HuH-7 (cell line): Measurements from ENCODE around the gene LRP11.
"Not testable (repeated sequence)": the region's sequence is repeated elsewhere in the genome, so short reads cannot be mapped to it uniquely, and the experiment has no call there.

Source experiments
- DNase-seq: peaks from one replicate; pipeline ENCODE4 v3.0.0; 2011; ENCODE audit warnings: low spot score

LRP11 gene

GRCh38 chr6:149848343-149848742, 15.8 kb downstream of the LRP11 start:
- DNase-seq = not testable (repeated sequence)

- DNase-seq = no peak
Observed at GRCh38 chr6:149847939-149848267, 16.3 kb downstream of the LRP11 start.

DNA sequence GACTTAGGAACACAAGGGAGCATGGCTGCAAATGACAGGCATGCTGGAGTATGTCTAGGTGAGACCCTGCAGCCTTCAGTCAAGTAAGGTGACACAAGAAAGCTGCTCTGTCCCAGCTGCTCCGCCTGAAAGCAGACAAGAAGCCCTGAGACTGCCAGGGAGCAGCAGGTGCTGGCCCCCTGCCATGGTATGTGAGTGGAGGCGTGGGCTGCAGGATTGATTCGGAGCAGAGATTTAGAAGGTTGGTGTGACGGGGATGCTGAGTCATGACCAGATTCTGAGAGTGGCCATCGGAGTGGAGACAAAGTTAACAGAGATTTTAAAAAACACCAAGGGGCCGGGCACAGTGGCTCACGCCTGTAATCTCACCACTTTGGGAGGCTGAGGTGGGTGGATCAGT, 17.8 kb downstream of the LRP11 start:
- no peak for DNase-seq

GRCh38 chr6:149845549-149845948, 18.6 kb downstream of the LRP11 start:
- DNase-seq = no peak

DNA sequence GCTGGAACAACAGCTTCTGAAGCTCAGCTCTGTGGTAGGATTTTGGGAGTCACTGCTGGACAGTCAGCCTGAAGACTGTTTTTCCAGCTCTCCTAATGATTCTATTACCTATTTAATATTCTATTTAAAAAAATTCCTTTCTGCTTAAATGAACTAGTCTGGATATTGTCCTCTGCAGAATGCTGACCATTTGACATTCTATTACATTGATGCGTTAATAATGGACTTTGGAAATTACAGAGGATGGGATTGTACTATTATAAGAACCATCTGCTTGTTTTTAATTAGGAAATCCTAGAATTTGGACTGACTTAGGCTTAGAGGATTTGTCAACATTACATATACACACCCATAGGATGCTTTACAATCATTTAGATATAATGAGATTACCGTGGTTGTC, 19.7 kb downstream of the LRP11 start:
- no peak for DNase-seq

DNA sequence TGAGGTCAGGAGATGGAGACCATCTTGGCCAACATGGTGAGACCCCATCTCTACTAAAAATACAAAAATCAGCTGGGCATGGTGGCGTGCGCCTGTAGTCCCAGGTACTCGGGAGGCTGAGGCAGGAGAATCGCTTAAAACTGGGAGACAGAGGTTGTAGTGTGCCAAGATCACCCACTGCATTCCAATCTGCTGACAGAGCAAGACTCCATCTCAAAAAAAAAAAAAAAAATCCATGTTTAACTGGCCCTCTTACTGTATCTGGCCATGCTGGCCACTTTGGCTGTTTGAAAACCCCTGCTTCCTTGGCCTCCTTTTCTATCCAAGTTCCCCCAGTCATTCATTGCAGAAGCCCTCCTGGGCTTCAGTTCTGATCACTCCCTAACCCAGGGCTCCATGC, 20.1 kb downstream of the LRP11 start:
- not testable (repeated sequence) for DNase-seq

- no peak for DNase-seq
Observed at GRCh38 chr6:149843051-149843633, 21.0 kb downstream of the LRP11 start.

GRCh38 chr6:149842331-149842730, 21.8 kb downstream of the LRP11 start:
- DNase-seq = no peak

GRCh38 chr6:149840345-149841075, 23.6 kb downstream of the LRP11 start:
- DNase-seq = peak; percentile 96

- DNase-seq = peak; percentile 58
Observed at GRCh38 chr6:149834513-149835481, 29.4 kb downstream of the LRP11 start.

- no peak for DNase-seq
Observed at GRCh38 chr6:149833651-149834050, 30.5 kb downstream of the LRP11 start.

GRCh38 chr6:149831308-149831820, 32.8 kb downstream of the LRP11 start:
- DNase-seq = peak; percentile 39

DNA sequence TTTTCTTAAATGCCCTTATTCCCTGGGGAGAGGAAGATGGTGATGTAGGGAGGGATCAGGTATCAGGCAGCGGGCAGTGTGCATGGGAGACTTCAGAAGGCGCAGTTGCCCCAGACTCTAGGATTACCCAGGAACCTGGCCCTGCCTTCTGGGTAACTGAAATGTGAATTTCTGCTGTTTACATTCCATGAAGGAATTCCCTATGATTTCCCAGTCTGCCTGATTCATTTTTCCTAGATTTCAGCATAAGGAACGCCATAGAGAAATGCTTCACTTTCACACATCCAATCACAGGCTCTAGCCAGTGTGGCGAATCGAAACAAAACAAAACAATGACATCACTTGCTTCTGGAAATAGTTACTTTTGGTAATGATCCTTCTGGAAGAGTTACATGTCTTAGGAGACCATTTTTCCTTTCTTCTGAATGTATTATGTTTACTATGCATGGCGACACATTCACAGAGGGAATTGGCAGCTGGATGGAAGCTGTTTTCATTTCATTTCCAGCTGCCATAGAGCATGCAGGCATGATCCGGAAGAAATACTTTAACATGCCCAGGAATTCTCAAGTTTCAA, 33.3 kb downstream of the LRP11 start:
- no peak for DNase-seq

GRCh38 chr6:149825292-149825691, 38.9 kb downstream of the LRP11 start:
- DNase-seq = no peak

DNA sequence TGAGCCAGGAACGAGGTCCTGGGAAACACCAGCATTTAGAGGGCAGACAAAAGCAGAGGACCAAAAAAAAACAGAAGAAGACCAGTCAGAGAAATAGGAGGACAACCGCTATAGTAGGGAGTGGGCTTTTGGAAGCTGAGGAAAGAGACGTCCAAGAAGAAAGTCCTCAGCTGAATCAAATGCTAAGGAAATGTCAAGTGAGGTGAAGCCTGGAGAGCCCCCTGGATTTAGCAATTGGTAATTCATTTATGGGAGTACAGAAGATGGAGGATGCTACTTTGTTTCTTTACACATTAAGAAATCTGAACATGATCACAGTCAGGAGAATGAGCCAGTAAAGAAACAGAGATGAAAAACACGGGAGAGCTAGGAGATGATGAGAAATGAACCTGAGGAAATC, 41.1 kb downstream of the LRP11 start:
- no peak for DNase-seq

DNA sequence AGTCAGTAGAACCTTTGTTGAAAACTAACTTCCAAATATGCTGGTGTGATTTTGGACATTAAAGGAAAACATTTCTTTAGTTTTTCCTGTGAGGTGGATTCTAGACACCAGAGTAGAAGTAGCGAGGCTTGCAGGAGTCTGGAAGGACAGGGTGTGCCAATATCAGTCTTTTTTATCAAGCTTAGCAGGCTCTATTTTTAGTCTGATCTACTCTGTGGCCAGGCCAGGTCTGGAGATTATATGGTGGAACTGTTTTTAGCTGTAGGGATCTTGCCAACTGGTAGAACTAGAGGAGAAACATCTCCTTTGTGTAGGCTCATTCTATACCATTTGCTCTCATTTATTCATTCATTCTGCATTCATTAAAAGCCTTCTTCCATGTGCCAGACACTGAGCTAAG, 42.7 kb downstream of the LRP11 start:
- DNase-seq = no peak

DNA sequence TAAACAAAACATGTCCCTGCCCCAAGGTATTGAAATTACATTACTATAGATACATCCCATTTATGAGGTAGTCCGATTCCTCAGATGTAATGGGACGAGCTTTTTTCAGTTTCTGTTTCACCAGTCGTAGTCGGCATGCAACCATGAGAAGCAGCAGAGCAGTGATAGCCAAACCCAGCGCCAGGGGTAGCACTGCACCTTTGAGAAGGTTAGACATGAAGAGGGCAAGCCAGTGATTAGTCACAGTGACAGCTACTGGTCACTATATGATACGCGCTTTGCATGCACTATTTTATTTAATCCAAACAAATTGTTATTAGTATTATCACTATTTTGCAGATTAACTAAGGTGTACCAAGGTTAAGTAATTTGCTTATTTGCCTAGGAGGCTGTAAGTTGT, 43.7 kb downstream of the LRP11 start:
- no peak for DNase-seq

- no peak for DNase-seq
Observed at GRCh38 chr6:149815788-149816187, 48.4 kb downstream of the LRP11 start.

GRCh38 chr6:149813351-149813750, 50.8 kb downstream of the LRP11 start:
- DNase-seq = no peak

DNA sequence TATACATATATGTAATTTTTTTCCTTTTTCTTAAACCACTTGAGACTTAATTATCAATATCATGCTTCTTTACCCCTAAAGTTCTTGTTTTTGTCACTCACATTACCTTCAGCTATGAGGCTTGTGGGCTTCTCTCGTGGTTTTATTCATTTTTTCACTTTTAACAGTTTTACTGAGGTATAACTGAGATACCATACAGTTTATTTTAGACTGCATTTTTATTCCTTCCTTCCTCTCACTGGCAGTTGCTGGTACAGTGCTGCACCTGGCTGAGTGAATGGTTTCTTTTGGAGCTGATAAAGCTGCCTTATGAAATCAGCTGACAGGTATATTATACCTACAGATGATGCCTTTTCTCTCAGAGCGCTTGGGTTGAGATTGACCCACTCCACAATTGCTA, 54.4 kb downstream of the LRP11 start:
- no peak for DNase-seq

DNA sequence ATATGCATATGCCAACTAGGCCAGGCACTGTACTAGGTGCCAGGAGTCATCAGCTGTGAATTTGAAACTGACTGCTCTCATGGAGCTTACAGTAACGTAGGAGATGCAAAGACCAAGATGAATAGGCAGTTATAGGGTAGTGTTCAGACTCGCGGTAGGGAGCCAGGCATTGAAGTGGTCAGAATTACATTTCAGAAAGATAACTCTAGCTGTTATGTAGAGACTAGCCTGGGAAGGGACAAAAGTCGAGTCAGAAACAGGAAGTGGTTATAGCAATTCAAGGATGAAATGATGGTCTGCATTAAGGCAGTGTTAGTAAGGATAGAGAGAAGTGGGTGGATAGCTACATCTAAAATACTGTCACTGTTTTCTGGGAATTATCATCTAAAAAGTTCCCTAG, 58.0 kb downstream of the LRP11 start:
- no peak for DNase-seq

- DNase-seq = no peak
Observed at GRCh38 chr6:149783551-149783950, 80.6 kb downstream of the LRP11 start.
